Loucy (cell line): ENCODE results near the gene RBMS3.

Experiments
- H2AFZ ChIP-seq: fragments of 200-600 bp; sonication (generic); 2 replicates; pipeline ENCODE4 v1.6.0; 2016; ENCODE audit warnings: antibody characterized with exemption, mild to moderate bottlenecking, low read length, moderate library complexity
- H3F3A ChIP-seq: fragments of 200-600 bp; 2 replicates; pipeline ENCODE4 v1.6.0; 2016; ENCODE audit warnings: antibody characterized with exemption, low read depth, mild to moderate bottlenecking
- H3K27me3 ChIP-seq: fragments of 200-600 bp; sonication (generic); 2 replicates; pipeline ENCODE4 v1.6.1; 2014; ENCODE audit warnings: low read length, mild to moderate bottlenecking; ENCODE audit not compliant: insufficient read depth, poor library complexity, severe bottlenecking
- H3K36me3 ChIP-seq: fragments of 200-600 bp; sonication (generic); 2 replicates; pipeline ENCODE4 v1.6.1; 2016; ENCODE audit warnings: low read length; ENCODE audit not compliant: insufficient read depth
- H3K4me1 ChIP-seq: fragments of 200-600 bp; sonication (generic); 2 replicates; pipeline ENCODE4 v1.5.1; 2014; ENCODE audit warnings: low read length, mild to moderate bottlenecking; ENCODE audit not compliant: insufficient read depth, poor library complexity, severe bottlenecking
- H3K4me2 ChIP-seq: fragments of 200-600 bp; sonication (generic); 2 replicates; pipeline ENCODE4 v1.6.0; 2014; ENCODE audit warnings: antibody characterized with exemption, low read length, low read depth, mild to moderate bottlenecking; ENCODE audit not compliant: poor library complexity, severe bottlenecking
- H3K4me3 ChIP-seq: fragments of 200-600 bp; sonication (generic); 2 replicates; pipeline ENCODE4 v1.5.1; 2014; ENCODE audit warnings: low read length, mild to moderate bottlenecking, mixed read lengths; ENCODE audit not compliant: poor library complexity, severe bottlenecking
- H3K79me2 ChIP-seq: fragments of 200-600 bp; sonication (generic); 2 replicates; pipeline ENCODE4 v1.6.1; 2014; ENCODE audit warnings: low read length; ENCODE audit not compliant: insufficient read depth
- H3K9ac ChIP-seq: fragments of 200-600 bp; sonication (generic); 2 replicates; pipeline ENCODE4 v1.6.0; 2014; ENCODE audit warnings: mild to moderate bottlenecking, low read depth, low read length, moderate library complexity; ENCODE audit not compliant: poor library complexity, severe bottlenecking
- H3K9me2 ChIP-seq: fragments of 200-600 bp; sonication (generic); replicated peaks from 2 replicates; pipeline ENCODE4 v1.6.1; 2016; ENCODE audit warnings: low read depth, low read length, mixed read lengths
- H3K9me3 ChIP-seq: fragments of 200-600 bp; sonication (generic); 2 replicates; pipeline ENCODE4 v1.6.1; 2014; ENCODE audit warnings: mild to moderate bottlenecking, antibody characterized with exemption, low read length, low read depth; ENCODE audit not compliant: insufficient read depth
- H4K20me1 ChIP-seq: fragments of 200-600 bp; sonication (generic); 2 replicates; pipeline ENCODE4 v1.6.0; 2014; ENCODE audit warnings: antibody characterized with exemption, low read length, mild to moderate bottlenecking; ENCODE audit not compliant: insufficient read depth, poor library complexity, severe bottlenecking
- CTCF ChIP-seq: fragments of 200-600 bp; sonication (generic); conservative IDR thresholded peaks from 2 replicates; pipeline ENCODE4 v1.5.1; 2014; ENCODE audit warnings: mild to moderate bottlenecking, antibody characterized with exemption, low read length
- EZH2phosphoT487 ChIP-seq: fragments of 200-600 bp; IDR thresholded peaks from 2 replicates; pipeline ENCODE4 v1.6.1; 2018; ENCODE audit warnings: antibody characterized with exemption, mild to moderate bottlenecking, moderate library complexity, borderline replicate concordance

RBMS3 gene

DNA sequence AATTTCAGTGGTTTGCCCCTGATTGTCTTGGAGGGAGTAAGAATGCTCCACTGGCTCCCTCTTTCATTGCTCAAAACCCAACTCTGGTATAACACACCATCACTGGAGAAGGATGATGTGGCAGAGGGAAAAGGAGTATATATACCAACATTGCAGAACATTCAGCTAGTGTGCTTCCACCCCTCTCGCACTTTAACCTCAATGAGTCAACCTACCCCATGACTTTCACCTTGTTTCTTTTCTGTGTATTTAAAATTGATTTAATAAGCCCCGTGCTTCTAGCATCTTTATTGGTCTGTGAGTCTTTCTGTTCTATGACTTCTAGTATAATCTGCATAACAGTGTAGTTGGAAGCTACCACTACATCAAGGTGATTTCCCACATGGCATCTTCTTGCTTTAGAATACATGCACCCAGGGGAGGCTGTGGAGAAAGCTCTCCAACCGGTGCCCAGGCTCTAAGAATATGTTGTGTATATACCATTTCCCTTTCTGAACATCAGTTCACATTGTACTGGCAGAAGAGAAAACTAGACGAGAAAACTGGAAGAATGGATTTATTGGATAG lies 730.4 kb downstream of the RBMS3 start:
- peaks cover 24% of the 10 kb centered on the region for H3K4me1 ChIP-seq
- no peaks in the 10 kb centered on the region for H3K79me2 ChIP-seq
- H4K20me1 ChIP-seq: no peaks in the 10 kb centered on the region
- no peak overlapping the region for H2AFZ ChIP-seq
- no peaks in the 10 kb centered on the region; the same call in 1 of the 2 replicates for H3F3A ChIP-seq
- H3K4me2 ChIP-seq: no peak overlapping the region
- H3K9ac ChIP-seq: no peak overlapping the region
- TF ChIP-seq CTCF (no peak), EZH2phosphoT487 (no peak)
- H3K36me3 ChIP-seq: no peaks in the 10 kb centered on the region
- H3K27me3 ChIP-seq: no peaks in the 10 kb centered on the region
- no peaks in the 10 kb centered on the region for H3K9me3 ChIP-seq
- H3K9me2 ChIP-seq: no peaks in the 10 kb centered on the region
- H3K4me3 ChIP-seq: no peak overlapping the region

GRCh38 chr3:30012941-30013543 lies 732.2 kb downstream of the RBMS3 start:
- Histone ChIP-seq H3K4me2 (no peak overlapping the region), H4K20me1 (no peaks in the 10 kb centered on the region), H3K27me3 (no peaks in the 10 kb centered on the region), H3K36me3 (no peaks in the 10 kb centered on the region), H2AFZ (no peak overlapping the region), H3K4me3 (no peak overlapping the region), H3K4me1 (peaks cover 6% of the 10 kb centered on the region), H3K79me2 (no peaks in the 10 kb centered on the region), H3K9me3 (no peaks in the 10 kb centered on the region), H3K9me2 (no peaks in the 10 kb centered on the region), H3K9ac (no peak overlapping the region), H3F3A (no peaks in the 10 kb centered on the region)
- TF ChIP-seq CTCF (peak; percentile 98), EZH2phosphoT487 (no peak)

DNA sequence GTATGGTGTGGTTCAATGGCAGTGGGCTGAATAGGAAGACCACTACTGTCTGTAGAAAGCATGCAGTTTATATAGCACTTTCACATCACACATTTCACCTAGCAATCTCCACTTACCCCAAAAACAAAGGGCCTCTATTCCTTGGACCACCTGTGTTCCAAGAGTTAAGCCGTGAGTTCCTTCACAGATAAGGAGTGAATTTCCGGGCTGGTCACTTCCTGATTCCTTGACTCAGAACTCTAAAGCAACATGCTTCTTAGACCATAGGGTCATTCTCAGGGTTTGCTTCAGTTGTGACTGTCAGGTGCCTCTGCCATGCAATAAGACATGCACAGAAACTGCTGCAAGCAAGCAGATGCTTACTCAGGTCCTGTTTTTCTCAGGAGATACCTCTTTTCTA lies 737.0 kb downstream of the RBMS3 start:
- Histone ChIP-seq H3K4me1 (no peaks in the 10 kb centered on the region), H3K27me3 (no peaks in the 10 kb centered on the region), H4K20me1 (no peaks in the 10 kb centered on the region), H3K4me2 (no peak overlapping the region), H3K9me3 (no peaks in the 10 kb centered on the region), H3K4me3 (no peak overlapping the region), H3K9ac (no peak overlapping the region), H3K9me2 (no peaks in the 10 kb centered on the region), H2AFZ (no peak overlapping the region), H3K36me3 (no peaks in the 10 kb centered on the region), H3F3A (no peaks in the 10 kb centered on the region), H3K79me2 (no peaks in the 10 kb centered on the region)
- no peak for TF ChIP-seq CTCF
- no peak for TF ChIP-seq EZH2phosphoT487
